Choroid plexus epithelial cell (primary cell): ENCODE results near the gene BBS10.

Experiments
- DNase-seq: peaks from one replicate; pipeline ENCODE4 v3.0.0-alpha.2; 2010; ENCODE audit warnings: low read depth
- H3K4me3 ChIP-seq: 2 replicates; pipeline ENCODE4 v1.5.1; 2011; ENCODE audit warnings: low read depth, mild to moderate bottlenecking, control low read depth, low read length, moderate library complexity
- CTCF ChIP-seq: conservative IDR thresholded peaks from 2 replicates; pipeline ENCODE4 v1.5.1; 2011; ENCODE audit warnings: low read depth, mild to moderate bottlenecking, control low read depth, inconsistent platforms, low read length, moderate library complexity

BBS10 gene

GRCh38 chr12:76316468-76316867 is 31.7 kb downstream of the BBS10 start:
- TF ChIP-seq CTCF: no peak

GRCh38 chr12:76313299-76313698 is 34.9 kb downstream of the BBS10 start:
- no peak for DNase-seq
- no peak for TF ChIP-seq CTCF
- H3K4me3 ChIP-seq: no peak overlapping the region

More at GRCh38 chr12:76316468-76316867, 31.7 kb downstream of the BBS10 start:
- no peak overlapping the region for H3K4me3 ChIP-seq
- no peak for DNase-seq

GRCh38 chr12:76312315-76312714 is 35.9 kb downstream of the BBS10 start:
- no peak for TF ChIP-seq CTCF
- peak; percentile 24 for DNase-seq
- H3K4me3 ChIP-seq: no peak overlapping the region

GRCh38 chr12:76311796-76312195 is 36.4 kb downstream of the BBS10 start:
- no peak overlapping the region for H3K4me3 ChIP-seq
- DNase-seq: peak; percentile 66
- TF ChIP-seq CTCF: no peak

- TF ChIP-seq CTCF: no peak
- no peak overlapping the region for H3K4me3 ChIP-seq
- peak; percentile 70 for DNase-seq
Measured at GRCh38 chr12:76310110-76310509, 38.1 kb downstream of the BBS10 start.

- TF ChIP-seq CTCF: no peak
- no peak overlapping the region for H3K4me3 ChIP-seq
- no peak for DNase-seq
Measured at GRCh38 chr12:76308866-76309265, 39.3 kb downstream of the BBS10 start.

GRCh38 chr12:76307083-76307482 is 41.1 kb downstream of the BBS10 start:
- H3K4me3 ChIP-seq: no peak overlapping the region
- DNase-seq: no peak
- TF ChIP-seq CTCF: no peak
